Neural progenitor cell (in vitro differentiated cells): ENCODE measurements around the gene UBR7.

Experiments
- EZH2 ChIP-seq: fragments of 200-600 bp; sonication (generic); IDR thresholded peaks from 2 replicates; pipeline ENCODE4 v1.6.1; 2017; ENCODE audit warnings: antibody characterized with exemption, mild to moderate bottlenecking, moderate library complexity
- TF ChIP-seq, protein P1 (sequence below): fragments of 200-600 bp; sonication (generic); IDR thresholded peaks from 2 replicates; pipeline ENCODE4 v1.5.1; 2017; ENCODE audit warnings: antibody characterized with exemption, mild to moderate bottlenecking

GRCh38 chr14:93219103-93219726 lies 12.2 kb downstream of the UBR7 start:
- no peak for TF ChIP-seq EZH2
- TF ChIP-seq, protein P1, sequence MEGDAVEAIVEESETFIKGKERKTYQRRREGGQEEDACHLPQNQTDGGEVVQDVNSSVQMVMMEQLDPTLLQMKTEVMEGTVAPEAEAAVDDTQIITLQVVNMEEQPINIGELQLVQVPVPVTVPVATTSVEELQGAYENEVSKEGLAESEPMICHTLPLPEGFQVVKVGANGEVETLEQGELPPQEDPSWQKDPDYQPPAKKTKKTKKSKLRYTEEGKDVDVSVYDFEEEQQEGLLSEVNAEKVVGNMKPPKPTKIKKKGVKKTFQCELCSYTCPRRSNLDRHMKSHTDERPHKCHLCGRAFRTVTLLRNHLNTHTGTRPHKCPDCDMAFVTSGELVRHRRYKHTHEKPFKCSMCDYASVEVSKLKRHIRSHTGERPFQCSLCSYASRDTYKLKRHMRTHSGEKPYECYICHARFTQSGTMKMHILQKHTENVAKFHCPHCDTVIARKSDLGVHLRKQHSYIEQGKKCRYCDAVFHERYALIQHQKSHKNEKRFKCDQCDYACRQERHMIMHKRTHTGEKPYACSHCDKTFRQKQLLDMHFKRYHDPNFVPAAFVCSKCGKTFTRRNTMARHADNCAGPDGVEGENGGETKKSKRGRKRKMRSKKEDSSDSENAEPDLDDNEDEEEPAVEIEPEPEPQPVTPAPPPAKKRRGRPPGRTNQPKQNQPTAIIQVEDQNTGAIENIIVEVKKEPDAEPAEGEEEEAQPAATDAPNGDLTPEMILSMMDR: peak; percentile 71
